ENCODE data around the gene KHSRP.
"Not testable (repeated sequence)": the region's sequence is repeated elsewhere in the genome, so short reads cannot be mapped to it uniquely, and the experiment has no call there.

The KHSRP gene

GRCh38 chr19:6416658-6417405 is 7.8 kb downstream of the KHSRP start:
- no peak for DNase-seq

- no peak for DNase-seq
These were observed 8.9 kb downstream of the KHSRP start for GRCh38 chr19:6415591-6416190.

GRCh38 chr19:6414793-6415590 is 9.6 kb downstream of the KHSRP start:
- no peak for DNase-seq

GRCh38 chr19:6413721-6414643 is 10.6 kb downstream of the KHSRP start:
- DNase-seq: no peak

- DNase-seq: no peak
These were observed 11.3 kb downstream of the KHSRP start for GRCh38 chr19:6413291-6413690.

- DNase-seq: no peak
These were observed 12.0 kb downstream of the KHSRP start for GRCh38 chr19:6412447-6413091.

GRCh38 chr19:6412061-6412446 is 12.6 kb downstream of the KHSRP start:
- no peak for DNase-seq

- no peak for DNase-seq
These were observed 15.3 kb downstream of the KHSRP start for GRCh38 chr19:6409346-6409745.

GRCh38 chr19:6406401-6406800 is 18.2 kb downstream of the KHSRP start:
- DNase-seq: no peak

GRCh38 chr19:6402837-6403608 is 21.6 kb downstream of the KHSRP start:
- no peak for DNase-seq

- no peak for DNase-seq
These were observed 22.6 kb downstream of the KHSRP start for GRCh38 chr19:6402058-6402457.

- not testable (repeated sequence) for DNase-seq
These were observed 24.3 kb downstream of the KHSRP start for GRCh38 chr19:6400062-6400944.

- DNase-seq: no peak
These were observed 28.3 kb downstream of the KHSRP start for GRCh38 chr19:6396305-6396704.

- no peak for DNase-seq
These were observed 29.8 kb downstream of the KHSRP start for GRCh38 chr19:6394831-6395230.

GRCh38 chr19:6393983-6394412 is 30.6 kb downstream of the KHSRP start:
- DNase-seq: no peak

- peak; percentile 89 for DNase-seq
These were observed 31.3 kb downstream of the KHSRP start, which contains the start of gene GTF2F1 for GRCh38 chr19:6393074-6393982. TSS of gene GTF2F1 (minus strand) at chr19:6393164. CDS start at chr19:6392995, 169 bp downstream.

GRCh38 chr19:6392221-6393073 is 32.2 kb downstream of the KHSRP start:
- no peak for DNase-seq

- DNase-seq: no peak
These were observed 37.2 kb downstream of the KHSRP start for GRCh38 chr19:6387372-6387771.

All from activated T-cell treated with anti-CD3 and anti-CD28 coated beads for 4 hours (primary cell).